Esophagus squamous epithelium (tissue), 5 donors: Measurements from ENCODE around the gene RSL1D1. TPM values are rescaled to one million over a fixed set of nuclear protein-coding genes. Genes with fewer than 3 reads are reported as not detected.

Experiments used
- DNase-seq: peaks from one replicate; lab custom pipeline; 2025; lab: John Stamatoyannopoulos, UW
- H3K27ac ChIP-seq, 4 donors: fragments of 200-600 bp; sonication (generic); one replicate each; pipeline ENCODE4 v1.5.1; 2016 to 2019; ENCODE audit warnings: mild to moderate bottlenecking in 1 of 4
- H3K27me3 ChIP-seq, 4 donors: fragments of 200-600 bp; sonication (generic); 1 replicate in 3 of 4; 2 replicates in 1 of 4; pipeline versions ENCODE4 v1.5.1 to v1.6.0; 2017 to 2021; ENCODE audit warnings: antibody characterized with exemption in 1 of 4
- H3K36me3 ChIP-seq, 3 donors: fragments of 200-600 bp; sonication (generic); one replicate each; pipeline ENCODE4 v1.5.1; 2016 to 2019
- H3K4me1 ChIP-seq, 3 donors: fragments of 200-600 bp; sonication (generic); one replicate each; pipeline ENCODE4 v1.5.1; 2017 to 2019
- H3K4me3 ChIP-seq, 4 donors: fragments of 200-600 bp; sonication (generic); 1 replicate in 3 of 4; 2 replicates in 1 of 4; pipeline ENCODE4 v1.5.1; 2016 to 2019; ENCODE audit warnings: mild to moderate bottlenecking in 2 of 4, moderate library complexity in 1 of 4
- H3K9me3 ChIP-seq, 3 donors: fragments of 200-600 bp; sonication (generic); one replicate each; pipeline ENCODE4 v1.5.1; 2016 to 2019
- POLR2A ChIP-seq, 4 donors: fragments of 450-650 bp; IDR thresholded peaks; one replicate each; pipeline ENCODE4 v1.6.1; 2017; ENCODE audit warnings: antibody characterized with exemption in 4 of 4, mild to moderate bottlenecking in 4 of 4, moderate library complexity in 3 of 4
- WGBS, 2 donors: methylation state at CpG; one replicate each; pipeline ENCODE4 v1.1.5; 2018; 5-methylcytosine and 5-hydroxymethylcytosine counted together
- intact Hi-C: fragments of 100-400 bp; cut with DNase I; formaldehyde crosslinking; loops from one replicate; pipeline ENCODE4 v1.15.0; 2022
- total RNA-seq, 4 donors: library from RNA; depleted of rRNA; stranded (reverse); fragments of >200 nt; gene quantifications; one replicate each; pipeline ENCODE4 v1.1.0, GENCODE V29; 2016
- TF ChIP-seq, protein P1 (sequence below), 6 experiments: fragments of 450-650 bp in 4 of 6; fragments of 200-600 bp in 2 of 6; sonication (generic) in 2 of 6; IDR thresholded peaks; one replicate each; pipeline ENCODE4 v1.5.1; 2016 to 2019; ENCODE audit warnings: antibody characterized with exemption in 6 of 6, mild to moderate bottlenecking in 4 of 6, moderate library complexity in 4 of 6
- donor health status: DM: yes; HTN: yes; CAD: no.

The RSL1D1 gene
- total RNA-seq, result 100 to 1,000 TPM in 3 of 4 donors, 10 to 100 TPM in 1; 85.4 to 187 (median 145) TPM

DNA sequence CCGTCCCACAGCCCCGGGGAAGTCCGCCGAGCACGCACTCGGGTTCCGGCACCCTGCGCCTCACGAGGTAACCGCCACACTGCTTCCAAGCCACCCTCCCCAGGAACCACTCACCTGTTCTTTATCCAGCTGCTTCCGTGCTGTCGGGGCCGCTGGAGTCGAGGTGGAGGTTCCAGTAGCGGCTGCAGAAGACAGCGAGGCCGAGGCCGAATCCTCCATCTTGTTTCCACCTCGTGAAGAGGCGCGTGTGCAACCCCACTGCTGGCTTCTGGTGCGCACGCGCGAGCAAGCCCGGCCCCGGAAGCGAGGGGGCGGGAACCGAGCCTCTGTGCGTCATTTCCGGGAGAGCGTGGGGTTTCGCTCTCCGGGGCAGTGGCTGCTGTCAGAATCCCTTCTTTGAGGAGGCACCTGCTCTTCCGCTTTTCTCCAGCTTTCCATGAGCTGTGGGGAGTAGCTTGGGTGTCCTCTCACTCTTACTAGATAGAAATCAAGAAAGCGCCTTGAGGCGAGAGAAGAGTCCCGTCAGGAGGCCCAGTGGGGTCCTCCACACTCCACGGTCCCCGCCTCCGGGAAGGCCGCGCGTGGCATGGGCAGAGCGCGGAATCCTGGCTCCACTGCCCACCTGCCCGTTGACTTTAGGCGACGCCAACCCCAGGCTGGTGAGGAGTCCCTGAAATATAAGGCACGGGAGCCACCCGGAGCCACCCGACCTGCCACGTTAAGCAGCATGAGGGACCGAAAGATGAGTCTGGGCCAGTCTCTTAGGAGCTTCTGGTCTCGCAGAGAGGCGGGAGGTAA lies at the start of gene RSL1D1:
RSL1D1 (minus strand) TSS at position 249 of the 798 bp plus-strand sequence; CDS start at position 219, 30 bp downstream.
- no peaks in the 10 kb centered on the region for H3K27me3 ChIP-seq
- H3K9me3 ChIP-seq, result no peaks in the 10 kb centered on the region
- peaks cover 9 to 34% (median 14%) of the 10 kb centered on the region in 3 donors for H3K36me3 ChIP-seq
- peak within 1 kb of the TSS; percentile 87 to 93 (median 90) for H3K27ac ChIP-seq
- peak within 1 kb of the TSS; percentile 84 to 93 (median 89) for H3K4me3 ChIP-seq
- peak in 3 of 4 donors; percentile 70 to 92 (median 71) for TF ChIP-seq POLR2A (IDR thresholded peaks at IDR 0.05)
- TF ChIP-seq, protein P1, sequence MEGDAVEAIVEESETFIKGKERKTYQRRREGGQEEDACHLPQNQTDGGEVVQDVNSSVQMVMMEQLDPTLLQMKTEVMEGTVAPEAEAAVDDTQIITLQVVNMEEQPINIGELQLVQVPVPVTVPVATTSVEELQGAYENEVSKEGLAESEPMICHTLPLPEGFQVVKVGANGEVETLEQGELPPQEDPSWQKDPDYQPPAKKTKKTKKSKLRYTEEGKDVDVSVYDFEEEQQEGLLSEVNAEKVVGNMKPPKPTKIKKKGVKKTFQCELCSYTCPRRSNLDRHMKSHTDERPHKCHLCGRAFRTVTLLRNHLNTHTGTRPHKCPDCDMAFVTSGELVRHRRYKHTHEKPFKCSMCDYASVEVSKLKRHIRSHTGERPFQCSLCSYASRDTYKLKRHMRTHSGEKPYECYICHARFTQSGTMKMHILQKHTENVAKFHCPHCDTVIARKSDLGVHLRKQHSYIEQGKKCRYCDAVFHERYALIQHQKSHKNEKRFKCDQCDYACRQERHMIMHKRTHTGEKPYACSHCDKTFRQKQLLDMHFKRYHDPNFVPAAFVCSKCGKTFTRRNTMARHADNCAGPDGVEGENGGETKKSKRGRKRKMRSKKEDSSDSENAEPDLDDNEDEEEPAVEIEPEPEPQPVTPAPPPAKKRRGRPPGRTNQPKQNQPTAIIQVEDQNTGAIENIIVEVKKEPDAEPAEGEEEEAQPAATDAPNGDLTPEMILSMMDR (IDR thresholded peaks at IDR 0.05), result peak in 1 of 6 experiments; percentile 7
- intact Hi-C loops, result no loop called here
- 0% methylated on average over 9 to 17 of the region's 57 CpGs for WGBS, 2 donors
- peak; percentile 34 for DNase-seq
- H3K4me1 ChIP-seq, result peaks cover 24 to 69% (median 24%) of the 10 kb centered on the region in 3 donors

DNA sequence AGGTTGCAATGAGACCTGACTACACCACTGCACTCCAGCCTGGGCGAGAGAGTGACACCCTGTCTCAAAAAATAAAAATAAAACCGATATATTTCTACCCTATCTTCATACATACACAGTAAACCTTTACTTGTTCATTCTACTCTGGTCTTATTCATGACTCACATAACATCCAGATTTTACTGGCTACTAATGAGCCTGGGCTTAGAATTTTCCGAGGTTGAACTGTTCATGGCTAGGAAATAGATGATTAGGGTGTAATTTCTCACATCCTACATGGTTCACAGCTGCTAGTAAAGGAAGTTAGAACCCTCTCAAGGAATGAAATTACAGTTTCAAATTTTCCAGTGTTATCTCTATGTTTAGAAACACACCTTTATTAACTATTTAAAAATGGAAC lies 49.7 kb upstream of the RSL1D1 start:
- H3K27me3 ChIP-seq, result no peaks in the 10 kb centered on the region
- no peak overlapping the region for H3K4me3 ChIP-seq
- intact Hi-C loops, result no loop called here
- DNase-seq, result no peak
- no peaks in the 10 kb centered on the region for H3K9me3 ChIP-seq
- TF ChIP-seq POLR2A (IDR thresholded peaks at IDR 0.05), result no peak
- TF ChIP-seq, protein P1 (IDR thresholded peaks at IDR 0.05), result no peak
- WGBS, 2 donors, result 56 to 59% methylated on average over 3 of the region's 3 CpGs
- H3K36me3 ChIP-seq, result peaks cover 0 to 42% (median 0%) of the 10 kb centered on the region in 3 donors
- no peak overlapping the region for H3K27ac ChIP-seq
- peaks cover 0 to 55% (median 4%) of the 10 kb centered on the region in 3 donors for H3K4me1 ChIP-seq

DNA sequence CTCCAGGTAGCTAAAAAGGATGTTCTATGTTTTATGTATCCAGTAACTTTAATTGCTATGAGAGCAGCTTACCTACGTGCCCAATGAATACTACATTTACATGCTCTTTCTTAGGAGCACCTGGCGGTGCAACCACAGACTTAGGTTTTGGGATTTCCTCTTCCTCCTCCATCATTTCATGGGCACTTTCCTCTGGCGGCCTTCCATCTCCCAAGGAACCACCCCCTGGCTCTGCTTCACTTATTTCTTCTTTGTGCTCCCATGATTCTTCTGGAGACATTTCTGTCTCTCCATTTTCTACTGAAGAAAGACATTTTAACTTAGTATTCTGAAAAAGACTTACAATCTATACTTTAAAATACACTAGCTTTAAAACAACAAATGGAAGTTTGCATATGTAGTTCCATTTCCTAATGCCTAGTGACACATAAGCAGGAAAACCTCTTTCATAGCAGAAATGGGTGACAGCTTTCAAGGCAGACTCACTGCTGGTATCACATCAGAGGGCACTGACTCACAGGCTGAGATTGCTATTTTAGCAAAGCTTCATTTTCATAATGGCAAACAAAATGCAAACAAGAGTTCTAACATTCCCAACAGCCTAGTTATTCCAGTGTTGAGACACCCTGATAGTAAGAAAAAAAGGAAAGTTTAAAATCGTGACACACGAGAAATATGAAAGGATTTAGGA lies 45.3 kb upstream of the RSL1D1 start:
- Histone ChIP-seq H3K9me3 (no peaks in the 10 kb centered on the region), H3K27me3 (no peaks in the 10 kb centered on the region), H3K4me1 (peaks cover 0 to 36% (median 4%) of the 10 kb centered on the region in 3 donors), H3K4me3 (no peak overlapping the region), H3K27ac (peak overlapping the region in 1 of 4 donors; percentile 31), H3K36me3 (peaks cover 0 to 59% (median 4%) of the 10 kb centered on the region in 3 donors)
- WGBS, 2 donors, result 66 to 81% methylated on average over 5 of the region's 5 CpGs
- TF ChIP-seq, protein P1 (IDR thresholded peaks at IDR 0.05), result no peak
- no peak for TF ChIP-seq POLR2A (IDR thresholded peaks at IDR 0.05)
- intact Hi-C loops, result no loop called here
- DNase-seq, result no peak

DNA sequence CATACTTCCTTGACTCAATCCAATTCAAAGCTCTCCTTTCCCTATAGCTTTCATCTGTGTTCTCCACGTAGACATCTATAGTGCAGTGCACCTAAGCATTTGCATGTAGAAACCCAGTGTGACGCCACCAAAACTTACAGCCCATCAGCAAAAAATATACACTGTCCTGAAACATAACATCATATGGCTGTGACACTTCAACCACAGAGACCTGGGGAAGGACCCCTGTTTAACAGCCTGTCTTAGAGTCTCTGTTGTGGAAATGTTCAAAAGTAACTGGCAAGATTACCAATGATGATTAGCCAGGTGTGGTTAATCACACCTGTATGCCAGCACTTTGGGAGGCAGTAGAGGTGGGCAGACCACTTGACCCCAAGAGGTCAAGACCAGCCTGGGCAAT lies 42.2 kb upstream of the RSL1D1 start:
- no peak for DNase-seq
- Histone ChIP-seq H3K27ac (no peak overlapping the region), H3K9me3 (no peaks in the 10 kb centered on the region), H3K27me3 (no peaks in the 10 kb centered on the region), H3K4me3 (no peak overlapping the region), H3K36me3 (peaks cover 4 to 90% (median 7%) of the 10 kb centered on the region in 3 donors), H3K4me1 (peaks cover 0 to 14% (median 0%) of the 10 kb centered on the region in 3 donors)
- 94 to 100% methylated on average over 2 of the region's 2 CpGs for WGBS, 2 donors
- TF ChIP-seq, protein P1 (IDR thresholded peaks at IDR 0.05), result no peak
- TF ChIP-seq POLR2A (IDR thresholded peaks at IDR 0.05), result no peak
- intact Hi-C loops, result no loop called here
